ENCODE measurements around the gene ST3GAL4.

- TF ChIP-seq, protein P1, sequence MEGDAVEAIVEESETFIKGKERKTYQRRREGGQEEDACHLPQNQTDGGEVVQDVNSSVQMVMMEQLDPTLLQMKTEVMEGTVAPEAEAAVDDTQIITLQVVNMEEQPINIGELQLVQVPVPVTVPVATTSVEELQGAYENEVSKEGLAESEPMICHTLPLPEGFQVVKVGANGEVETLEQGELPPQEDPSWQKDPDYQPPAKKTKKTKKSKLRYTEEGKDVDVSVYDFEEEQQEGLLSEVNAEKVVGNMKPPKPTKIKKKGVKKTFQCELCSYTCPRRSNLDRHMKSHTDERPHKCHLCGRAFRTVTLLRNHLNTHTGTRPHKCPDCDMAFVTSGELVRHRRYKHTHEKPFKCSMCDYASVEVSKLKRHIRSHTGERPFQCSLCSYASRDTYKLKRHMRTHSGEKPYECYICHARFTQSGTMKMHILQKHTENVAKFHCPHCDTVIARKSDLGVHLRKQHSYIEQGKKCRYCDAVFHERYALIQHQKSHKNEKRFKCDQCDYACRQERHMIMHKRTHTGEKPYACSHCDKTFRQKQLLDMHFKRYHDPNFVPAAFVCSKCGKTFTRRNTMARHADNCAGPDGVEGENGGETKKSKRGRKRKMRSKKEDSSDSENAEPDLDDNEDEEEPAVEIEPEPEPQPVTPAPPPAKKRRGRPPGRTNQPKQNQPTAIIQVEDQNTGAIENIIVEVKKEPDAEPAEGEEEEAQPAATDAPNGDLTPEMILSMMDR (IDR thresholded peaks at IDR 0.05): no peak
- no peak for TF ChIP-seq POLR2A (IDR thresholded peaks at IDR 0.05)
These were observed 15.5 kb upstream of the ST3GAL4 start for GRCh38 chr11:126339863-126340434.
